Measurements from ENCODE around the gene DCST2. TPM values are rescaled to one million over a fixed set of nuclear protein-coding genes. Genes with fewer than 3 reads are reported as not detected.

Gene DCST2
- total RNA-seq, 4 donors from 2014 or later, result 0.36 to 0.79 (median 0.38) TPM; not detected in 1

DNA sequence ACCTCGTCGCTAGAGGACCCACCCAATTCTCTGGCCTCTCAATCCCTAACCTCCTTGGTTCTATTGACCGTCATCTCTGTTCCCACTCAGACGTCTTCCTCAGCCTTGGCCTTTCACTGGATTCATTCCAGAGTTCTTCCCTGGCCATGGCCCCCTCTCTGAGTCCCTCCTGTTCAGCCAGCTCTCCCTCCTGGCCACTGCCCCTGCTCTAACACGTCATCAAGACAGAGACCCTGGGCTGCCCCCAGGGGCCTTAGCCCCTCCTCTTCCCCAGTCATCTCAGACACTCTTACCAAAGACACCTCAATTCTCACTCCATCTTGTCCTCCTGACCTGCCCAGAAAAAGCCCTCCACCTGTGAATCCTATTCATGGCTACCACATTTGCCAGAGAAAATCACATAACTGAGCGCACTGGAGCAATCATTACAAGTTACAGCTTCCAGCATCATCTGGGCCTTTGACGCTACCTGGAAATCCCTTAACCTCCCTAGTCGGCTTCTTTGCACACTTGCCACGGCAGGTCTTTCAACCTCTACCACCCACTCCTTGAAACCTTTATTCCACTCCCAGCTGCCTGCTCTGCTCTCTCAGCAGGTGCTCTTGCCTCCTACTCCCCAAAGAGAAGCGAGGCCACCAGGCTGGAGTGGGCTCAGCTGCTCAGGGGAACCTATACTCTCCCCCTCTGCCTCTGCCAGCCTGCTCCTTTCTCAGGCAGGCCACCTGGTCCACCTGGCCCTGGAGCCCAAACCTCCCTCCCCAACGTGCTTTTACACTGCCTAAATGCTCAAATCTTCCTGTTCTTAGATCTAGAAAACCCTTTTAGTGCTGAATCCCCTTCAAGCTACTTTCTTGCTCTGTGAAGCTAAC lies 14.0 kb downstream of the DCST2 start:
- DNase-seq (ENCODE audit: low spot score) (no peak), ATAC-seq (ENCODE audit: low FRiP score) (no peak)
- no peak for TF ChIP-seq CTCF (IDR thresholded peaks at IDR 0.05)

DNA sequence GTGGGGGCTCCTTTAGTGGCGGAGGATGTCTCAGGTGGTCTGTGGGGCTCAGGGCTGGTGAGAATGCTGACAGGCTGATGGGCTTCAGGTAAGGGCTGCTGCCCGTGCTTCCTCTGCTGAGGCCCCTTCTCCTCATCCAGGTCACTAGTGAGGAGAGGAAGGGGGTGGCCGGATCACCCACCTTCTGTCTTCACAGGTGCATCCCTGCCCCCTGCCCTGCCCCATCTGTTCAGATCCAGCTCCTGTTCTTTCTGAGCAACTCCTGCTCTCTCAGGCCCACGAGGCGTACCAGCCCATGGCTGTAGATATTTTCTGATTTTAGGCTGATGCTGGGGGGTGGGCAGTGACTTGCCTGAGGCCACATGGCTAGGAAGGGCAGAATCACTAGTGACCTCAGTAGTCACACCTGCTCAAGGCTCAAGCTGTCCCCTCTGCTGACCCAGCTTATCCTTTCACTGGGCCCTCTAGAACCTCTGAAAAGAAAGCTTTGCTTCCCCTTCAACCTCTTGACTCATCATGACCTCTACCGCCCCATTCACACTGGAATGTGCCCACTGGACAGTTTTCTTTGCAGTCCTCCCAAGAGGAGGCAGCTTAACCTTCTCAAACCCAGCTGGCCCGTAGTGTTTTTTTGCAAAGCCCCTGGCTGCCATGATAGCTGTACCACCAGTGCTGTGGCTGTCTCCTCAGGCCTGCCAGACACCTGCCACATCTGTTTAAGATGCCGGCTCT lies 14.8 kb downstream of the DCST2 start:
- ATAC-seq (ENCODE audit: low FRiP score), result no peak
- no peak for DNase-seq (ENCODE audit: low spot score)
- no peak for TF ChIP-seq CTCF (IDR thresholded peaks at IDR 0.05)

DNA sequence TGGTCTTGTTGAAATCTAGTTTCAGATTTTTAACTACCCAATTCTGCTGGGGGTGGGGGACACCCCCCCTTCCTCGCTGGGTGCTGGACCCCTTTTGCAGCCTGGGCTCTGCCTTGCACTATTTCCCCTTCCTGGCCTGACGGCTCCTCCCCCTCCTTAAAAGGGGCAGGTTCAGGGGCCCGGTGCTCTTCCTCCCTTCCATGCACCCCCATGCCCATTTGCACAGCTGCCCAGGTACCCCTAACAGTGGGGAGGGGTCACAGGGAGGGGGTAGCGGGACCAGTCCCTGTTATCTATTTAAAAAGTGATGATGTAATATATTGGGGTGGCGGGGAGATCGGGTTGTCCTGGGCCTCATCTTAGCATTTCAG lies 15.7 kb downstream of the DCST2 start:
- ATAC-seq (ENCODE audit: low FRiP score), result no peak
- TF ChIP-seq CTCF (IDR thresholded peaks at IDR 0.05), result no peak
- DNase-seq (ENCODE audit: low spot score), result no peak

DNA sequence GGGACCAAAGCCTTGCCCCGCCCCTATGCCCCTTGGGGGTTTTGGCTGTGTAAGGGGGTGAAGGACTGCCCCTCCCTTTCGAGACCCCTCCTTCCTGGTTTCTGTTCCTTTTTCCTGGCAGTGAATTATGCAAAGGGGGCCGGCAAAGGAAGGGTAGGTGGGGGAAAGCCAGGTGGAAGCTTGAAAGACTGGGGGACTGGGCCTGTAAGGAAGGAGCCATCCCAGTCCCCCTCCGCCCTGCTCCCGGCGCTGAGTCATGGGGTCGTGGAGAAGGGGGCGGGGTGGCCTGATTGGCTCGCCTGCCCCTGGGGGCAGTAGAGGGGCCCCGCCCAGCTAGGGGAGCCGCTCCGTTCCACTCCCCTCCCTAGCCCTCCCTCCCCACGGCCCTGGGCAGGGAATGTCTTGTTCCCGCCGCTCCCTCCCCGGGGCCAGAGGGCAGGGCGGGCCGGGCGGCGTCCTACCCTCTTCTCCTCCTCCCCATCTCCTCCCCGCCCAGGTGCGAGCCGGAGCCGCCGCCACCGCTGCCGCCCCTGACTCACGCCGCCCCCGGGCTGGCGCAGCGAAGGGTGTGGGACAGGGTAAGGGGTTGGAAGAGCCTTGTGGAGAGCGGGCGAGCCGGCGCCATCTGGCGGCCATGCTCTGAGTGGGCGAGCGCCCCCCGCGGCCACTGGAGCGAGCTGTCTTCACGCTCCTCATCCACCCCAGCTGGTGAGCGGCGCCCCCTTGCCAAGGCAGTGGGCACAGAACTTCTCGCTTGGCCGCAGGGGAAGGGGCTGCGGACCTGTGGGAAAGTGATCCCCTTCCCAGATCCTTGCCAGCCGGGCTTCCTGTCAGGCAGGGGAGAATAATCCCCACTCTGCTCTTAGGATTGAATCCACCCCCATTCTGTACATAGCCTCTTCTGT lies 16.3 kb downstream of the DCST2 start:
- ATAC-seq (ENCODE audit: low FRiP score), result peak; percentile 93
- DNase-seq (ENCODE audit: low spot score), result peak; percentile 91
- peak in 2 of 3 donors; percentile 79 to 98 for TF ChIP-seq CTCF (IDR thresholded peaks at IDR 0.05)

DNA sequence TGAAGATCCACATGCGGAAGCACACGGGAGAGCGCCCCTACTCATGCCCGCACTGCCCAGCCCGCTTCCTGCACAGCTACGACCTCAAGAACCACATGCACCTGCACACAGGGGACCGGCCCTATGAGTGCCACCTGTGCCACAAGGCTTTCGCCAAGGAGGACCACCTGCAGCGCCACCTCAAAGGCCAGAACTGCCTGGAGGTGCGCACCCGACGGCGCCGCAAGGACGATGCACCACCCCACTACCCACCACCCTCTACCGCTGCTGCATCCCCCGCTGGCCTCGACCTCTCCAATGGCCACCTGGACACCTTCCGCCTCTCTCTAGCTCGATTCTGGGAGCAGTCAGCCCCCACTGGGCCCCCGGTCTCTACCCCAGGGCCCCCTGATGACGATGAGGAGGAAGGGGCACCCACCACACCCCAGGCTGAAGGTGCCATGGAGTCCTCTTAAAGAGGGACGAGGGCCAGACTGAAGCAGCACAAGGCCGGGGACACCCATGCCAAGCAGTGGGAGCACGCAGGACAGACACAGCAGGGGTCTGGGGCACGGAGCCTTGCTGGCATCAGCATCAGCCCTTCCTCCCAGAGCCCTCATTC lies 17.2 kb downstream of the DCST2 start:
- ATAC-seq (ENCODE audit: low FRiP score) (no peak), DNase-seq (ENCODE audit: low spot score) (no peak)
- TF ChIP-seq CTCF (IDR thresholded peaks at IDR 0.05), result no peak

DNA sequence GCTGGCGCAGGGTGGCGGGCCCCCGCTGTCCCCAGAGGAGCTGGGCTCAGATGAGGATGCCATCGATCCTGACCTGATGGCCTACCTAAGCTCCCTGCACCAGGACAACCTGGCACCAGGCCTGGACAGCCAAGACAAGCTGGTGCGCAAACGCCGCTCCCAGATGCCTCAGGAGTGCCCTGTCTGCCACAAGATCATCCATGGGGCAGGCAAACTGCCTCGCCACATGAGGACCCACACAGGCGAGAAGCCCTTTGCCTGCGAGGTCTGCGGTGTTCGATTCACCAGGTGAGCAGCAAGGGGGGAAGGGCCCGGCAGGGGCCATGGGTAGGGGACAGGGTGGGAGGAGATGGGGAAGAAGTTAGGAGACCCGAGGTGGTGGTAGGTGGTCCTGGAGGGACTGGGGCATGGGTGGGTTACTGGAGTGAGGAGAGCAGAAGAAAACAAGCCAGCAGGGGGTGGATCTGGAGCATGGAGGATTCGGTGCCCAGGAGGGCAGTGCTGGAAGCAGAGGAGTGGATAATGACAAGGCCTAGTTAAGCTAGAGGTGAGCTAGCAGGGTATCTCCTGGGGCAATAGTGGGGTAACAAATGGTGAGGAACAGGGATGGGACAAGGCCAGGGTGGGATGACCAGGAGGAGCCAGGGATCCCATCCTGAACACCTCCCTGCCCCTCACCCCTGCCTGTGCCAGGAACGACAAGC lies 17.9 kb downstream of the DCST2 start:
- DNase-seq (ENCODE audit: low spot score), result no peak
- no peak for TF ChIP-seq CTCF (IDR thresholded peaks at IDR 0.05)
- no peak for ATAC-seq (ENCODE audit: low FRiP score)

Data from omental fat pad (tissue), 4 donors.